Body of pancreas (tissue), 4 donors: ENCODE data around the gene TPK1.

Experiments used
- POLR2A ChIP-seq, 3 donors: fragments of 450-650 bp; IDR thresholded peaks; one replicate each; pipeline ENCODE4 v1.6.1; 2016; ENCODE audit warnings: antibody characterized with exemption in 3 of 3, mild to moderate bottlenecking in 2 of 3
- TF ChIP-seq, protein P1 (sequence below), 7 experiments: fragments of 450-650 bp in 4 of 7; fragments of 200-600 bp in 3 of 7; sonication (generic) in 3 of 7; IDR thresholded peaks; one replicate each; pipeline ENCODE4 v1.5.1; 2016 to 2019; ENCODE audit warnings: antibody characterized with exemption in 7 of 7

DNA sequence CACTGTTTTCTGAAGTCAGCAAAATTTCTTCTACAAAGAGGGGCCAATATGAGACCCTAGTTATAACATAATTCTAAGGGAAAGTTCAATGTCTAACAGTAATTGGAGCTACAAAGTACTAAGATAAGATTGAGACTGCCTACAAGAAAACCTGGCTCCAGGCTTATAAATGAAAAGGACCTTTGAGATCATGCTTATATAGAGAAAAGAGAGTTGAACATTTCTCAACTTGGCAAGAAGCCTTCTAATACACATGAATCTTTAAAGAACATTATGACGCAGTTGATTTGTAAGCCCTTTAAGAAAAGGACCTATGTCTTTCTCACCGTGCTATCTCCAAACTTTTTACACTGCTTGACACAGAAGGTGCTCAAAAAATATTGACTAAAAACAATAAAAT lies 87.9 kb downstream of the TPK1 start:
- TF ChIP-seq POLR2A (IDR thresholded peaks at IDR 0.05) = no peak
- TF ChIP-seq, protein P1, sequence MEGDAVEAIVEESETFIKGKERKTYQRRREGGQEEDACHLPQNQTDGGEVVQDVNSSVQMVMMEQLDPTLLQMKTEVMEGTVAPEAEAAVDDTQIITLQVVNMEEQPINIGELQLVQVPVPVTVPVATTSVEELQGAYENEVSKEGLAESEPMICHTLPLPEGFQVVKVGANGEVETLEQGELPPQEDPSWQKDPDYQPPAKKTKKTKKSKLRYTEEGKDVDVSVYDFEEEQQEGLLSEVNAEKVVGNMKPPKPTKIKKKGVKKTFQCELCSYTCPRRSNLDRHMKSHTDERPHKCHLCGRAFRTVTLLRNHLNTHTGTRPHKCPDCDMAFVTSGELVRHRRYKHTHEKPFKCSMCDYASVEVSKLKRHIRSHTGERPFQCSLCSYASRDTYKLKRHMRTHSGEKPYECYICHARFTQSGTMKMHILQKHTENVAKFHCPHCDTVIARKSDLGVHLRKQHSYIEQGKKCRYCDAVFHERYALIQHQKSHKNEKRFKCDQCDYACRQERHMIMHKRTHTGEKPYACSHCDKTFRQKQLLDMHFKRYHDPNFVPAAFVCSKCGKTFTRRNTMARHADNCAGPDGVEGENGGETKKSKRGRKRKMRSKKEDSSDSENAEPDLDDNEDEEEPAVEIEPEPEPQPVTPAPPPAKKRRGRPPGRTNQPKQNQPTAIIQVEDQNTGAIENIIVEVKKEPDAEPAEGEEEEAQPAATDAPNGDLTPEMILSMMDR (IDR thresholded peaks at IDR 0.05) = no peak
